Sciatic nerve (tissue), 2 donors: ENCODE data around the gene NTHL1. TPM values are rescaled to one million over a fixed set of nuclear protein-coding genes. Genes with fewer than 3 reads are reported as not detected.
"Not testable (repeated sequence)": the region's sequence is repeated elsewhere in the genome, so short reads cannot be mapped to it uniquely, and the experiment has no call there.

Experiments
- ATAC-seq: fragments of 200-7000 bp; cut with Tn5 transposase; one replicate; pipeline ENCODE4 v1.9.1; 2020; ENCODE audit warnings: mild to moderate bottlenecking, moderate library complexity
- DNase-seq: peaks from one replicate; pipeline ENCODE4 v3.0.0-alpha.2; 2020; ENCODE audit warnings: low spot score
- intact Hi-C: fragments of 100-400 bp; cut with DNase I; formaldehyde crosslinking; loops from one replicate; pipeline ENCODE4 v1.14.2; 2022
- total RNA-seq: library from RNA; stranded (reverse); fragmentation: NEBNext Ultra II Directional; extraction: Animal tissue kit (Norgen Biotek cat#: 25700); gene quantifications from one replicate; pipeline ENCODE4 v1.2.1, GENCODE V29; 2021
- donor health status: DM: no; HTN: no; CAD: no.
- donor health status: DM: no; HTN: no; CAD: no.

The NTHL1 gene
- total RNA-seq, 1 donor from 2014 or later, result 21.8 TPM

DNA sequence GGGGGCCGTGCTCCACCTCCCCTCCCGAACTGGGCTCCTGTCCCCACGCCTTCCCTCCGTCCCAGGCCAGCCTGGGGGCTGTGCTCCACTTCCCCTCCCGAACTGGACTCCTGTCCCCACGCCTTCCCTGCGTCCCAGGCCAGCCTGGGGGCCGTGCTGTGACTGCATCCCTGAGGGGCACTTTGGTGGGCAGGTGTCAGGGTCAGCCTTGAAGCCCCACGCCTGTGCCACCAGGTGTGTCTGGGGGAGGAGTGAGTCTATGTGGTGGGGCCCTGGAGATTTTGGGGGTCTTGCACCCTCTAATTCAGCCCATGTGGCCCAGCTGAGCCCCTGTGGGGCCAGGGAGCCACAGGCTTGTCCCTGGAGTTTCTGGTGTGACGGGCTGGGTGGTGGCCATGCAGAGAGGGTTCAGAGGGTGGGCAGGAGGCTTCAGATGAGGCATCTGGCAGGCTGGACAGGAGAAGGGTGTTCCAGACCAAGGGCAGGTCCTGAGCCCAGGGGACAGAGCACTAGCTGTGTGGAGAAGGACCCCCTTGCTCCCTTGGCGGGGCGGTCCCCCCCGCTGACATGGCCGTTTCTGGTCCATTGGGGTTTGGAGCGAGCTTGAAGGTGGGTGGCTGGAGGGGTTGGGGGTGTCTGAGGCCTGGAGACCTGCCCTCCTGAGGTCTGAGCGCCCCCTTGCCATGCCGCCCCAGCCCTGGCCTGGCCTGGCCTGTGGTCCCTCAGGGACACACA lies 12.8 kb downstream of the NTHL1 start:
- DNase-seq (no peak), ATAC-seq (no peak)
- intact Hi-C loops, result no loop called here

DNA sequence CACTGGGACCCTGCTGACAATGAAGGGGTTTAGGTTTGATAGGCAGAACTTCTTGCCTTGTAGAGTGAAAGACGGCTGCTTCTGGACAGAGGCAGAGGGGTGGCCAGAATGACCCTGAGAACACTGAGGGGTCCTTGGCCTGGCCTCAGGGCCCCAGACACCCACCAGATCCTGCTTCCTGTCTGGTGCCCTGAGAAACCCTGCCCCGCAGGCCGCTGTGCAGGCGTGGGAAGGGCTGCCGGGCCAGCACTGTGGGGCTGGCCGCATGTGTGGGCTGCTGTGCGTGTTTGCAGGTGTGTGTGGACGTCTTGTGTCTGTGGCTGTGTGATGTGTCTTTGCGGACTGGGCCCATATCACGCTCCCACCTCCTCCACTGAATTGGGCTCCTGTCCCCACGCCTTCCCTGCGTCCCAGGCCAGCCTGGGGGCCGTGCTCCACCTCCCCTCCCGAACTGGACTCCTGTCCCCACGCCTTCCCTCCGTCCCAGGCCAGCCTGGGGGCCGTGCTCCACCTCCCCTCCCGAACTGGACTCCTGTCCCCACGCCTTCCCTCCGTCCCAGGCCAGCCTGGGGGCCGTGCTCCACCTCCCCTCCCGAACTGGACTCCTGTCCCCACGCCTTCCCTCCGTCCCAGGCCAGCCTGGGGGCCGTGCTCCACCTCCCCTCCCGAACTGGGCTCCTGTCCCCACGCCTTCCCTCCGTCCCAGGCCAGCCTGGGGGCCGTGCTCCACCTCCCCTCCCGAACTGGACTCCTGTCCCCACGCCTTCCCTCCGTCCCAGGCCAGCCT lies 13.5 kb downstream of the NTHL1 start:
- peak; percentile 8 for ATAC-seq
- intact Hi-C loops, DNase-seq: not testable (repeated sequence)

DNA sequence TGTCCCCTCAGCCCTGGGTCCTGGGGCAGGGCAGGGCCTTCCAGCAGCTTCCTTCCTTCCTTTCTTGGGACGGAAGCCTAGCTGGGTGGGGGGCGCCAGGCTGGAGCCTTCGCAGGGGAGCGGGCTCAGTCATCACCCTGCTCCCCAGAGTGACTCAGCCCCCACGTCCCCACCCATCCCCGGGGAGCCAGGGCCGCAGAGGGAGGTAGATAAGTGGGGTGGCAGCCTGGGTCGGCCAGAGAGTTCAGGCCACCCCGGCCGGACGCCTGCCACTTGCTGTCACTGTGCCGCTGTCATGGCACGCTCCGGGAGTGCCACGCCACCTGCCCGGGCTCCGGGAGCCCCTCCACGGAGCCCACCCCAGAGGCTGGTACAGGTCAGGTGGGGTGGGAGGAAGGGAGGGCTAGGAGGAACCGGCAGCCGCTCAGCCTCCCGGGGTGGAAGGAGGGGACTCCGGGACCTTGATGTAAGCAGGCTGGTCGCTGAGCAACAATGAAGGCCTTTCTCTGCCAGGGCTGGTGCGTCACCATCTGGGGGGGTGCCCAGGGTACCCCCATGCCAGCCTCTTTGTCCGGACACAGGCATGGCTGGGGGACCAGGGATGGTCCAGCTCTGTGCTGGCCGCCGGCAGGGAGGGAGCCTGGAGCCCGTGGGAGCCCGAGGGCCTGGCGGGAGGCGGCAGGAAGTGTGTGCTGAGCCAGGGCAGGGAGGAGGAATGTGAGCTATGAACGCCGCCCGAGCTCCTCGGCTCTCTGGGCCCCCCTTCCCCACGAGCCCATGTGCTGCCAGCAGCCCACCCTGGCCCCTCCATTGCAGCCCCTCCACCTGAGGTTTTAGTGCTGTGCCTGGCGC lies 14.4 kb downstream of the NTHL1 start:
- intact Hi-C loops, result no loop called here
- ATAC-seq (peak; percentile 67), DNase-seq (peak; percentile 86)

DNA sequence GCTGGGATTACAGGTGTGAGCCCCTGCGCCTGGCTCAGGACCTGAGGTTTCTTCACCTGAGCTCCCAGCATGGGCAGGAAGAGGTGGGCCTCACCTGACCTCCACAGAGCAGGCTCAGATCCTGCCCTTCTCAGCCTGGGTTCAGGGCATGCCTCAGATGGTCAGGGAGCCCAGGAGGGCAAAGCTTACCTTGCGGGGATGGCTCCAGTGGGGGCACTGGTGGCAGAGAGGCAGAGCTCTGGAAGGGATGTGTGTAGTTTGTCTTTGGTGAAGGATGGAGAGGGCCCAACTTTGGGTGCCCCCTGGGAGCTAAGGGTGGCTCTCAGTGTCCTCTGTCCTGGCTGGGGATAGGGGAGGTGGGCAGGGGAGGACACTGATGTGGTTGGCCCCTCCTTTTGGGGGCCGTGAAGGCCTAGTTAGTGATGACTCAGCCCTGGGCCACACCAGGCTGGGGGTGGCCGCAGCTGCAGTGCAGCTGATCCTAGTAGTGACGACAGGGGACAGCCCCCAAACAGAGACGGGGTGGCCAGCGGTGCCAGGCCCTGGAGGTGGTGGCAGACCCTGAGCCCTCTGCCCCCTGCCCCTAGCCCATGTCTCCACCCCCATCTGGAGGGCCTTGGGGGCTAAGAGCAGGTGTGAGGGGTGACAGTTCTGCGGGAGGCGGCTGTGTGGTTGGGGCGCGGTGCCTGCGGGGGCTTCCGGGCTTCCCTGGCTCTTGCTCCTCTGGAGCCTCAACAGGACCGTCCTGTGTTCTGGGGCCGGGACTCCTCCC lies 15.2 kb downstream of the NTHL1 start:
- DNase-seq, result no peak
- ATAC-seq, result peak; percentile 27
- intact Hi-C loops, result no loop called here

DNA sequence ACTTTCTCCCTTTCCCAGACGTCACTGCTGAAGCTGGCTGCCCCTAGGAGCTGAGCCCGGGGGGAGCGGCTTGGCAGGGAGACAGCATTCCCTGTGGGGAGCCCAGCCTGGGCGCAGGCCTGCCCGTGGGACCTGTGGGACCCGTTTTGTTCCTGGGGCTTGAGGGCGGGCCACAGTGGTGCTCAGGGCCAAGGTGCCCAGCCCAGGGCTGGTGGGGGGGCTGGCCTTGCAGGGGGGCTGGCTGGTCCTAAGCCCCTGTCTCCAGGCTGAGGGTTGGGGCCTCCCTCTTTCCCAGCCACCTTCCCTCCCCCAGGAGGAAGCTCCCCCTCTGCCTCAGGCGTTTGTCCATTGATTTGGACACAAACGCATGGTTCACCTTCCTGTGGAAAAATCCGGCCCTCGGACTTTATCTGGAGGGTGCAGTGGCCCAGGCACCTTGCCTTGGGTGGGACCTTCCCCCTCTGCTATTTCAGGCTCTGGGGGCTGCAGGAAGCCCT lies 16.5 kb downstream of the NTHL1 start:
- DNase-seq, result no peak
- intact Hi-C loops, result no loop called here
- ATAC-seq, result no peak

DNA sequence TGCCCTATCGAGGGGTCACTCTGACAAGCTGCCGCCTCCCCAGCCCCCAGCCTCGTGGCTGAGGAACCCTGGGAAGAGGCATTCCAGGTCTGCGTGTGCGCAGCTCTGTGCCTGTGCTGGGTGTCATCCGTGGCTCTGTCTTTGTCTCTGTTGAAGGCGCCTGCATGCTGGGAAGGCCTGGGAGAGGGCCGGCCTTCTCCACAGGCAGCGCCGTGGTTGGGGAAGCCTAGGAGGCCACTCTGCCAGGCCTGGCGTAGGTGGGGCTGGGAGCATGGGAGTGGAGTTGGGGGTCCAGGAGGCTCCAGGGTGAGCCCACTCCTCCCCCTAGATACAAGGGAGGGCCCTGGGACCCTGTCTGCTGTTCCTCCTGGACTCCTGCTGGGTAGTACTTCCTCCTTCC lies 17.6 kb downstream of the NTHL1 start:
- ATAC-seq (no peak), DNase-seq (no peak)
- intact Hi-C loops, result no loop called here

DNA sequence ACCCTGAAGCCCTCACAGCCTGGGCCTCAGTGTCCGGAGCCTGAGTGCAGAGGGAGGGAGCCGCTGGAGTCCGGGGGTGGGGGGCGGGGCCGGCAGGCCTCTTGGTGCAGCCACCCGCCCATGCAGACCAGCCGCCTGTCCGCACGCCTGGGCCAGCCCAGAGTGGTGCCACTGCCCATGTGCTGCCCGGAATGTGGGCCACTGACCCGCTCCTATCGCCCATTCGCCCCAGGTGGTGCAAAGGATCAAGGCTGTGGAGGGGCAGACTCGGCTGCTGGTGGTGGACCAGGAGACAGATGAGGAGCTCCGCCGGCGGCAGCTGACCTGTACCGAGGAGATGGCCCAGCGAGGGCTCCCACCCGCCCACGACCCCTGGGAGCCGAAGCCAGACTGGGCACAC lies 18.3 kb downstream of the NTHL1 start:
- ATAC-seq, result no peak
- DNase-seq, result no peak
- intact Hi-C loops, result loop anchor here (5.0 kb wide), 1 partner anchor 113 kb away; no protein-coding TSS in a partner anchor

DNA sequence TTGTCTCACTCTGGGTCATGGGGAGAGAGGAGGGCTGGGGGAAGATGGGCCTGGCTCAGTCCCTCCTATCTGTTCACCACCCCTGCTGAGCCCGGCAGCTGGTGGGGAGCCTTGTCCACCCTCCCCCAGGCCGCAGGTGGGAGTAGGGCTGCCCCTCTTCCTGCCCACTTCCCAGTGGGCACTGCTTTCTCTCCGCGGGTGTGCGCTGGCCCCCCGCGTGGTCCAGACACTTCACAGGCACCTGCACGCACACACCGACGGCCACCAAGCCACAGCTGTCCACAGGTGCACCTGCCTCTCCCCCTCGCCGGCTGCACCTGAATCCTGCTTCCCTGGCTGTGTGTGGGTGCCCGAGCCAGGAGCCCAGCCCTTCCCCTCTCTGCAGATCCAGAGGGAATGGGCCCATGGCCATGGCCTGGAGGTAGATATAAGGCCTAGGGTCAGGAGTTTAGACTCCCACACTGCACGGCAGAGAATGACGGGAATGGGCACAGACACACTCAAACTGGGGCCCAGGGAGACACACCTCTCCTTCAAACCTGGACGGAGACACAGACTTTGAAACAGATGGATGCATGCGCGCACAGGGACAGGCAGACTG lies 18.9 kb downstream of the NTHL1 start:
- intact Hi-C loops, result loop anchor here (5.0 kb wide), 1 partner anchor 114 kb away; no protein-coding TSS in a partner anchor
- ATAC-seq, result no peak
- DNase-seq, result no peak

DNA sequence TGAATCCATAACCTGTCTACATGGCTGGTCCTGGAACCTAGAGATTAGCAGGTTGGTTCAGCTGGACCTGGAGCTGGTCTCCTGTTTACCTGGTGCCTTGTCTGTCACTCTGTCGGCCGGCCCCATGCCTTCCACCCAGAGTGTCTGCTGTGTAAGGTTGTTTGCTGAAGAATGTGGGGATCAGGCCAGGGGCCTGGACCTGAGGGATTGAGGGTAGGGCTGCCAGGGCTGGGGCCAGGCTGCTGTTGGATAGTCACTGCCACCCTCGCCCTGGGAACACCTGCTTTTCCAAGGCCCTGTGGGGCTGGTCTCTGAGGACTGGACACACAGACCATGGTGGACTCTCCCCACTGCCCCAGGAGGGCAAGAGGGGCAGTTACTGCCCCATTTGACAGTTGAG lies 19.5 kb downstream of the NTHL1 start:
- DNase-seq (no peak), ATAC-seq (no peak)
- intact Hi-C loops, result loop anchor here (5.0 kb wide), 1 partner anchor 114 kb away; no protein-coding TSS in a partner anchor

DNA sequence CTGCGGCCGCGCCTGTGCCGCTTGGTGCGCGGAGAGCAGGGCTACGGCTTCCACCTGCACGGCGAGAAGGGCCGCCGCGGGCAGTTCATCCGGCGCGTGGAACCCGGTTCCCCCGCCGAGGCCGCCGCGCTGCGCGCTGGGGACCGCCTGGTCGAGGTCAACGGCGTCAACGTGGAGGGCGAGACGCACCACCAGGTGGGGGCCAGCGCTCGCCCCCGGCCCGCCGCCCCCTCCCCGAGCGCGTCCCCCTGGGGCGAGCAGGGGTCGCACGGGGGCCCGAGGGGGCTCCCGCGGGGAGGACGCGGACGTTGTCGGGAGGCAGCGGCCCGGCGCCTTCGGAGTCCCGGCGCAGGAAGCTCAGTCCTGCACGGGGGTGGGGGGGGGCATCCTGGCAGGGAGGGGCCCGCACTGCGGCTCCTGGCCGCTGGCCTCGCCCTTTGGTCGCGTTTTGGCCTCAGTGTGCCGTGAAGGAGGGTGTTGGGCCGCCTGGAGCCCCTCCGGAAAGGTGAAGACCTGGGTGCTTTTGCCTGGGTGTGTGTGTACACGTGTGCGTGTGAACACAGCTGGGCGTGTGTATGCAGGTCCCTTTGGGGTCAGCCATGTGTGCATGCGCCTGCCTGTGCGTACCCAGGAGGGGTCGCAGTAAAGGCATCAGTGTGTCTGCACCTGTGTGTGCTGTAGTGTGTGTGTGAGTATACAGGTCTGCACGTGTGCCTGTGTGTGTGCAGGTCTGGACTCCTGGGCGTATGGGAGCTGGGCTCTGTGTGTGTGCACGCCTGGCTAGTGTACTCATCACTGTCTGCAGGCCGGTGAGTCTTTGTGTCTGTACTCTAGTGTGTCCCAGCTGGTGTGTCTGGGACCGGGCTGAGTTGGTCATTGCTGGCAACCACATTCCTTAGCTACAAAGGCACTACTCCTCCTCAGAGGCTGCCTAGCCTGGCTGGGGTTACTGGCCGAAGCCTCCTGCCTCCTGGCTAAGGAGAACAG lies 20.3 kb downstream of the NTHL1 start:
- ATAC-seq (no peak), DNase-seq (no peak)
- intact Hi-C loops, result loop anchor here (5.0 kb wide), 1 partner anchor 115 kb away; no protein-coding TSS in a partner anchor

DNA sequence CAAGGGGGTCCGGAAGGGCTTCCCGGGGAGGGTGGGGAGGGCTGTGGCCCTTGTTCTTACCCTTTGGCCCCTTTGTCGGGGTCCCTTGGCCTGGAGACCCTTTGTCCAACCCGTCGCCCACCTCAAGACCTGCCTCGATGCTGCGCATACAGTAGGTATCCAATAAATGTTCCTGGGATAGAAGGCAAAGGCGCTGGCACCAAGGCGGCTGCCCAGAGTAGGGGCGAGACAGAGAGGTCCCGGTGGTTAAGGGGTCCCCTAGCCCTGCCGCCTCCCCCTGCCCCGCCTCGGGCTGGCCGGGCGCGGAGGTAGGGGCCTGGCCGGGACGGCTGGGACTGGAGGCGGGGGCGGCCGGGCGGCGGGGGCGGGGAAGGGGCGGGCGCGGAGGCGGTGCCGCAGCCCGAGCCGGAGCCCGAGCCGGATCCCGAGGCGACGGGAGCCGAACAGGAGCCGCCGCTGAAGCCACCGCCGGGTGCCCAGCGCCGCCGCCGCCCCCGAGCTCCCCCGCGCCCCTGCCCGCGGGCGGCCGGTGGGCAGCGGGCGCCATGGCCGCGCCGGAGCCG lies 21.1 kb downstream of the NTHL1 start, which contains the start of gene NHERF2:
Gene NHERF2 (plus strand): TSS at position 442 of the 563 bp plus-strand sequence. CDS start 104 bp downstream, at position 546.
- peak; percentile 4 for ATAC-seq
- DNase-seq, result no peak
- intact Hi-C loops, result loop anchor here (5.0 kb wide), 1 partner anchor 116 kb away; no protein-coding TSS in a partner anchor

DNA sequence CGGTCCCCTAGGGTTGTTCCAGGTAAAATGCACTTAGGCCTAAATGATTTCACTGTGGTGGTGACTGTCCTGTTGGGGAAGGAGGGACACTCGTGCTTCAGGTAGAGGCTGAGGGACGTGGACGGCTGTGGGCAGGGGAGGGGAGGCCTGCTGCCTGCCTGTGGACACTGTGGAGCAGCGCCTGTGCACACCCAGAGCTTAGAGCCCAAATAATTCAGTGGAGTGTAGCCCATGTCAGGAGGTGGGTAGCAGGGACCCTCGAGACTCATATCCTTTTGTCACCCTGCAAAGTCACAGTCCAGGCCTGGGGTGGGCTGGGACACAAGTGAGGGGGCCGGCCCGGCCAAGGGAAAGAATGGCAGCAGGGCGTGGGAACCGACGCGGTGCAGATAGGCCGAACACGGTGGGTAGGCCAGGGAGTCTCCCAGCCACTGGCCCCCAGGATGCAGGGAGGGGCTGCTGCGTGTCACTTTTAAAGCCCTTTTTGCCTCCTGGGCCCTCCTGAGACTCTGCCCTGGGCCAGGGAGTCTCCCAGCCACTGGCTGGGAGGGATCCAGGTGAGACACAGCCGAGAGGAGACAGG lies 21.7 kb downstream of the NTHL1 start:
- ATAC-seq, result no peak
- no peak for DNase-seq
- intact Hi-C loops, result loop anchor here (5.0 kb wide), 1 partner anchor 116 kb away; no protein-coding TSS in a partner anchor

DNA sequence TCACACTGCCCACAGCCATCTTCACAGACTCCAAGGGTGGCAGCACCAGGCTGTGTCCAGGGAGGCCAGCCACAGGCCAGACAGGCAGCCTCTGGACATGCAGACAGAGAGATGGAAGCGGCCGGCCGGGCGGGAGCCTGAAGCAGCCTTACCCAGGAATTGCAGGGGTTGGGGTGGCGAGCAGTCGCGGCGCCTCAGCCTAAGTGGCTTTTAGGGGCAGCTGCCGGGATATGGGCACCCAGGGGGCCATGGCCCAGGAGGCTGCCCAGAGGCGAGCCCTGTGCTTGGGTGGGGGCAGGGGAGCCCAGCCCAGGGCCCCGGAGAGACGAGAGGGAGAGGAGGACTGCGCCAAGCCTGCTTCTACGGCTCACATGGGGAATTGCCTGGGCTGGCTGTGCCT lies 22.4 kb downstream of the NTHL1 start:
- no peak for ATAC-seq
- no peak for DNase-seq
- intact Hi-C loops, result loop anchor here (5.0 kb wide), 1 partner anchor 117 kb away; no protein-coding TSS in a partner anchor

DNA sequence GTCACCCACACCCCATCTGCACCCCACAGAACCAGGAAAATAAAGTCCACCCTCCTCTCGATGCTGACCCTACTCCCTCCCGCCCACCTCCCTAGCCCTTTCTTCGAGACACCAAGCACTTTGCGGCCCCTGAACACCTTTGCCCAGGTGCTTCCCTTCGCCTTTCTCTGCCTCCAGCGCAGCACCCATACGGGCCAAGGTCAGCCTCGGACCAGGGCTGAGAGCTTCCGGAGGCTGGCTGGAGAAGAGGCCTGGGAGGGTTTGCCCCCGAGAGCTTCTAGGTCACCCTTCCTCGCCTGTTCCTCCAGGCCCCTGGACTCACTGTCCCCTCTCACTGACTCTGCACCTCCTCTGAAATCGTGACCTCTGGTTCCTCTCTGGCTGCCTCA lies 23.6 kb downstream of the NTHL1 start:
- ATAC-seq (no peak), DNase-seq (no peak)
- intact Hi-C loops, result no loop called here

DNA sequence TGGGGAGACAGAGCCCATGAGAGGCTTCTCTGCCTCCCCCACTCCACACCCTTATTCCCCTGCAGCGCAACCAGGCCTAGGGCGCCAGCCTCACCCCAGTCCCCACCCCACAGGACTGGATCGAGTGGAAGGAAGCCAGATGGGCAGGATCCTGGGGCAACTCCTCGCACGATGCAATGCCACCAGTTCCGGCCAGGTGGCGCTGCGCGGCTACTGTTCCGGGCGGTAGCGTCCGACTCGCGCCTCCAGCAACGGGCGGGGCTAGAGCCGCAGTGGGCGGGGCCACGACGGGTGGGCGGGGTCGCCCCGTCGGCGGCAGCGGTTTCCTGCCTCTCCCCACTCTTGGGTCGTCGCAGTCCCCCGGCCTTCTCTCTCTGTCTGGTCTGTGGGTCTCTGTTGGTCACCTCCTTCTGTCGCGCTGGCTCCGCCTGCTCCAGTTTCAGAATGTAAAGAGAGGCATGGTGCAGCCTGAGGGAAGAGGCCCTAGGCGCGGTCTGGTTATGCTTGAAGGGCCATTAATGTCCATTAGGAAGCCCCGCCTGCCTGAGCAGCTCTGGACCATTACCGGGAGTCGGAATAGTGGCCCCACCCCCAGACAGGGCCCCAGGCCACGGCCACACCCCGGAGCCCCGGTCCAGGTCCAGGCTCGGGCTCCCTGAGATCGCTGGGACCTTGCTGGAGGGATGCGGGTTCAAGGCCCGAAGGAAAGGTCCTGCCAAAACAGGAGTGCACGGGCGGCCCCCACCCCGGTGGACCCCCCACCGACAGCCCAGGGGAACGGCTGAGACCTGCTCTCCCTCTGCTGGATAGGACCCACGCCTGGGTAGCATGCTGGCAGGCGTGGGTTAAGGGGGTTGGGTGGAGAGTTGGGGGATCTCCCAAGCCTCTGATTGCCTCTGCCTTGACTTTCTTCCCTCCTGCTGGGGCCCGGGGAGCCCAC lies 24.3 kb downstream of the NTHL1 start:
- intact Hi-C loops, result no loop called here
- ATAC-seq (peak; percentile 93), DNase-seq (peak; percentile 97)
